Transverse colon (tissue), 3 donors: ENCODE results near the gene IRF2.

ENCODE experiments used
- EP300 ChIP-seq: sonication (generic); formaldehyde crosslinking; IDR thresholded peaks from one replicate; pipeline ENCODE4 v1.6.1; 2017; ENCODE audit warnings: antibody characterized with exemption, low read depth
- POLR2A ChIP-seq: fragments of 450-650 bp; IDR thresholded peaks from one replicate; pipeline ENCODE4 v1.6.1; 2016; ENCODE audit warnings: antibody characterized with exemption, mild to moderate bottlenecking, moderate library complexity
- TF ChIP-seq, protein P1 (sequence below), 5 experiments: fragments of 200-600 bp in 3 of 5; fragments of 450-650 bp in 2 of 5; sonication (generic) in 3 of 5; IDR thresholded peaks; 1 replicate in 2 of 5; 2 replicates in 3 of 5; pipeline ENCODE4 v1.5.1; 2016 to 2017; ENCODE audit warnings: antibody characterized with exemption in 5 of 5, inconsistent platforms in 3 of 5, mild to moderate bottlenecking in 2 of 5, moderate library complexity in 1 of 5

DNA sequence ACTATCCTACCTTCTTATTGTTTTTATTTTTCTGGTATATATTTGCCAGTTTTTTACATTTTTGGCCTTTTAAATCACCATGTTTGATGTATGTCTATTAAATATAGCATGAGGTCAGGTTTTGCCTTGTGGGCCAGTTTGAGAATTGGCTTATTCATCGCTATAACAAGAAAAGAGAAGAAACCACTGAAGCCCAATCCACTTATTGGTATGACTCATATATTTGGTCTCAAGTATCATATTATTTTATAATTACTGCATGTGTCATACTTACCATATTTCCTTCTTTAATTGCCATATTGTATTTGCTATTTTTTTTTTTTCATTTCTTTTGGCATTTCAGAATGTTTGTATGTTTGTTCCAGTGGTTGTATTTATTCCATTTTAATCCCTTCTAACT, 99.3 kb downstream of the IRF2 start:
- TF ChIP-seq EP300: no peak
- no peak for TF ChIP-seq POLR2A
- TF ChIP-seq, protein P1, sequence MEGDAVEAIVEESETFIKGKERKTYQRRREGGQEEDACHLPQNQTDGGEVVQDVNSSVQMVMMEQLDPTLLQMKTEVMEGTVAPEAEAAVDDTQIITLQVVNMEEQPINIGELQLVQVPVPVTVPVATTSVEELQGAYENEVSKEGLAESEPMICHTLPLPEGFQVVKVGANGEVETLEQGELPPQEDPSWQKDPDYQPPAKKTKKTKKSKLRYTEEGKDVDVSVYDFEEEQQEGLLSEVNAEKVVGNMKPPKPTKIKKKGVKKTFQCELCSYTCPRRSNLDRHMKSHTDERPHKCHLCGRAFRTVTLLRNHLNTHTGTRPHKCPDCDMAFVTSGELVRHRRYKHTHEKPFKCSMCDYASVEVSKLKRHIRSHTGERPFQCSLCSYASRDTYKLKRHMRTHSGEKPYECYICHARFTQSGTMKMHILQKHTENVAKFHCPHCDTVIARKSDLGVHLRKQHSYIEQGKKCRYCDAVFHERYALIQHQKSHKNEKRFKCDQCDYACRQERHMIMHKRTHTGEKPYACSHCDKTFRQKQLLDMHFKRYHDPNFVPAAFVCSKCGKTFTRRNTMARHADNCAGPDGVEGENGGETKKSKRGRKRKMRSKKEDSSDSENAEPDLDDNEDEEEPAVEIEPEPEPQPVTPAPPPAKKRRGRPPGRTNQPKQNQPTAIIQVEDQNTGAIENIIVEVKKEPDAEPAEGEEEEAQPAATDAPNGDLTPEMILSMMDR (IDR thresholded peaks at IDR 0.05): no peak
